Astrocyte (in vitro differentiated cells and primary cell): ENCODE data around the gene HSD3B1. TPM values are rescaled to one million over a fixed set of nuclear protein-coding genes. Genes with fewer than 3 reads are reported as not detected.

Experiments used
- DNase-seq: peaks from one replicate; pipeline ENCODE4 v3.0.0-alpha.2; 2010; ENCODE audit warnings: low read depth
- FAIRE-seq: peaks from 2 replicates; lab custom pipeline; 2011; peaks lifted over from hg19 to GRCh38; lab: Jason Lieb, UNC
- H2AFZ ChIP-seq: 2 replicates; pipeline ENCODE4 v1.6.0; 2012; ENCODE audit warnings: low read depth, low read length, inconsistent platforms
- H3K27ac ChIP-seq: 2 replicates; pipeline ENCODE4 v1.5.1; 2011; ENCODE audit warnings: low read depth, low read length, inconsistent platforms
- H3K27me3 ChIP-seq: 2 replicates; pipeline ENCODE4 v1.6.0; 2011; ENCODE audit warnings: low read length, inconsistent platforms; ENCODE audit not compliant: insufficient read depth
- H3K36me3 ChIP-seq: 2 replicates; pipeline ENCODE4 v1.5.1; 2011; ENCODE audit warnings: low read length, inconsistent platforms; ENCODE audit not compliant: insufficient read depth
- H3K4me1 ChIP-seq: 2 replicates; pipeline ENCODE4 v1.5.1; 2011; ENCODE audit warnings: low read length, inconsistent platforms; ENCODE audit not compliant: insufficient read depth
- H3K4me2 ChIP-seq: 2 replicates; pipeline ENCODE4 v1.6.0; 2012; ENCODE audit warnings: low read length, inconsistent platforms
- H3K4me3 ChIP-seq: 2 replicates; pipeline ENCODE4 v1.5.1; 2011; ENCODE audit warnings: low read depth, mild to moderate bottlenecking, low read length, inconsistent platforms; ENCODE audit not compliant: insufficient read depth
- H3K79me2 ChIP-seq: 2 replicates; pipeline ENCODE4 v1.6.0; 2012; ENCODE audit warnings: mild to moderate bottlenecking, low read length, inconsistent platforms; ENCODE audit not compliant: insufficient read depth
- H3K9ac ChIP-seq: 2 replicates; pipeline ENCODE4 v1.6.0; 2012; ENCODE audit warnings: mild to moderate bottlenecking, low read length, inconsistent platforms
- H3K9me3 ChIP-seq: 2 replicates; pipeline ENCODE4 v1.5.1; 2012; ENCODE audit warnings: low read depth, mild to moderate bottlenecking, low read length, inconsistent platforms; ENCODE audit not compliant: insufficient read depth
- H4K20me1 ChIP-seq: 2 replicates; pipeline ENCODE4 v1.6.0; 2012; ENCODE audit warnings: low read length, inconsistent platforms; ENCODE audit not compliant: insufficient read depth
- H3K27ac Mint-ChIP-seq: one replicate; pipeline ENCODE4 v1.8.0; 2021; ENCODE audit warnings: mild to moderate bottlenecking, mixed read lengths; ENCODE audit not compliant: unreplicated experiment
- H3K27me3 Mint-ChIP-seq: one replicate; pipeline ENCODE4 v1.8.0; 2021; ENCODE audit warnings: low read depth, mixed read lengths; ENCODE audit not compliant: unreplicated experiment
- H3K36me3 Mint-ChIP-seq: one replicate; pipeline ENCODE4 v1.8.0; 2021; ENCODE audit warnings: low read depth, mixed read lengths; ENCODE audit not compliant: unreplicated experiment
- H3K4me1 Mint-ChIP-seq: one replicate; pipeline ENCODE4 v1.8.0; 2021; ENCODE audit warnings: low read depth, mixed read lengths; ENCODE audit not compliant: unreplicated experiment
- H3K4me3 Mint-ChIP-seq: one replicate; pipeline ENCODE4 v1.8.0; 2021; ENCODE audit warnings: mild to moderate bottlenecking, moderate library complexity, mixed read lengths; ENCODE audit not compliant: unreplicated experiment
- H3K9me3 Mint-ChIP-seq: one replicate; pipeline ENCODE4 v1.8.0; 2021; ENCODE audit warnings: mild to moderate bottlenecking, mixed read lengths; ENCODE audit not compliant: unreplicated experiment
- EZH2 ChIP-seq: IDR thresholded peaks from 2 replicates; pipeline ENCODE4 v1.6.1; 2012; ENCODE audit warnings: mild to moderate bottlenecking, low read length, inconsistent platforms; ENCODE audit not compliant: insufficient read depth
- total RNA-seq: library from RNA; stranded (reverse); gene quantifications from 2 replicates; pipeline ENCODE4 v1.2.1, GENCODE V29; 2021
- TF ChIP-seq, protein P1 (sequence below): IDR thresholded peaks from 2 replicates; pipeline ENCODE4 v1.5.1; 2011; ENCODE audit warnings: low read depth, mild to moderate bottlenecking, inconsistent platforms, low read length, moderate library complexity; ENCODE audit not compliant: insufficient read depth

The HSD3B1 gene
- total RNA-seq, 1 donor from 2014 or later = 0.61 TPM

DNA sequence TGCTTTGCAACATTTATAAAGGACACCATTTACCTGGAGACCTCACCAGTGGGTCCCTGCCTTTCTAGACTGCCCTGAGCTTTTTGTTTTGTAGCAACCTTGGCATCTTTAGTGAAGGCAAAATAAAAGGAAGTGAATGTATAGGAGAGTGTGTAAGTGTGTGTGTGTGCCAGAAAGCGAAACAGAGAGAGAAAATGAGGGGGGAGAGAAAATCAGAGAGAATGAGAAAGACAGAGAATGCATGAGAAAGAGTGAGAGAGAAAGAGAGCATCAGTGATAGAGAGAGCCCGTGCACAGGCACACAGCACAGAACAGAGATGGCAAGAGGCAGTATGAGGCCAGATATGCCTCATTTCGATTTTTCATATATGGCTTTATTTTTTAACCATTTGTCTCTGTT, 57.5 kb downstream of the HSD3B1 start:
- Histone ChIP-seq H3K27ac (no peak overlapping the region), H3K27me3 (peaks cover 12% of the 10 kb centered on the region), H3K4me3 (no peak overlapping the region), H4K20me1 (no peaks in the 10 kb centered on the region), H3K9ac (no peak overlapping the region), H3K79me2 (no peaks in the 10 kb centered on the region), H3K36me3 (no peaks in the 10 kb centered on the region), H3K9me3 (no peaks in the 10 kb centered on the region), H2AFZ (no peak overlapping the region), H3K4me2 (no peak overlapping the region), H3K4me1 (no peaks in the 10 kb centered on the region)
- H3K27me3 Mint-ChIP-seq = peaks cover 5% of the 10 kb centered on the region
- H3K4me3 Mint-ChIP-seq = no peak overlapping the region
- H3K36me3 Mint-ChIP-seq = peaks cover 8% of the 10 kb centered on the region
- DNase-seq = no peak
- no peaks in the 10 kb centered on the region for H3K9me3 Mint-ChIP-seq
- no peak overlapping the region for H3K27ac Mint-ChIP-seq
- no peak for FAIRE-seq
- H3K4me1 Mint-ChIP-seq = peaks cover 27% of the 10 kb centered on the region
- TF ChIP-seq EZH2 = no peak
- TF ChIP-seq, protein P1, sequence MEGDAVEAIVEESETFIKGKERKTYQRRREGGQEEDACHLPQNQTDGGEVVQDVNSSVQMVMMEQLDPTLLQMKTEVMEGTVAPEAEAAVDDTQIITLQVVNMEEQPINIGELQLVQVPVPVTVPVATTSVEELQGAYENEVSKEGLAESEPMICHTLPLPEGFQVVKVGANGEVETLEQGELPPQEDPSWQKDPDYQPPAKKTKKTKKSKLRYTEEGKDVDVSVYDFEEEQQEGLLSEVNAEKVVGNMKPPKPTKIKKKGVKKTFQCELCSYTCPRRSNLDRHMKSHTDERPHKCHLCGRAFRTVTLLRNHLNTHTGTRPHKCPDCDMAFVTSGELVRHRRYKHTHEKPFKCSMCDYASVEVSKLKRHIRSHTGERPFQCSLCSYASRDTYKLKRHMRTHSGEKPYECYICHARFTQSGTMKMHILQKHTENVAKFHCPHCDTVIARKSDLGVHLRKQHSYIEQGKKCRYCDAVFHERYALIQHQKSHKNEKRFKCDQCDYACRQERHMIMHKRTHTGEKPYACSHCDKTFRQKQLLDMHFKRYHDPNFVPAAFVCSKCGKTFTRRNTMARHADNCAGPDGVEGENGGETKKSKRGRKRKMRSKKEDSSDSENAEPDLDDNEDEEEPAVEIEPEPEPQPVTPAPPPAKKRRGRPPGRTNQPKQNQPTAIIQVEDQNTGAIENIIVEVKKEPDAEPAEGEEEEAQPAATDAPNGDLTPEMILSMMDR = no peak

Other genes starting within 250 kb of the HSD3B1 start
- gene HAO2, start 138.4 kb upstream of the HSD3B1 start, total RNA-seq = not detected in 2 replicates
- gene HSD3B2, start 92.1 kb upstream of the HSD3B1 start, total RNA-seq = not detected in 2 replicates
- 46.1 and 58.4 TPM in 2 replicates for gene ZNF697, start 141.1 kb downstream of the HSD3B1 start, total RNA-seq
- 371 and 509 TPM in 2 replicates for gene PHGDH, start 204.7 kb downstream of the HSD3B1 start, total RNA-seq